GM21717 (cell line): ENCODE measurements around the gene SLC19A1.
"Not testable (repeated sequence)": the region's sequence is repeated elsewhere in the genome, so short reads cannot be mapped to it uniquely, and the experiment has no call there.

Experiments used
- ATAC-seq: cut with Tn5 transposase; IDR thresholded peaks from one replicate; pipeline ENCODE4 v1.9.1; 2021; ENCODE audit warnings: mild to moderate bottlenecking, moderate library complexity; ENCODE audit not compliant: unreplicated experiment

The SLC19A1 gene

GRCh38 chr21:45576838-45577737 lies 34.8 kb upstream of the SLC19A1 start:
- ATAC-seq = no peak

- ATAC-seq = no peak
These were observed 34.0 kb upstream of the SLC19A1 start for GRCh38 chr21:45575993-45576837.

- no peak for ATAC-seq
These were observed 33.2 kb upstream of the SLC19A1 start for GRCh38 chr21:45575304-45575992.

DNA sequence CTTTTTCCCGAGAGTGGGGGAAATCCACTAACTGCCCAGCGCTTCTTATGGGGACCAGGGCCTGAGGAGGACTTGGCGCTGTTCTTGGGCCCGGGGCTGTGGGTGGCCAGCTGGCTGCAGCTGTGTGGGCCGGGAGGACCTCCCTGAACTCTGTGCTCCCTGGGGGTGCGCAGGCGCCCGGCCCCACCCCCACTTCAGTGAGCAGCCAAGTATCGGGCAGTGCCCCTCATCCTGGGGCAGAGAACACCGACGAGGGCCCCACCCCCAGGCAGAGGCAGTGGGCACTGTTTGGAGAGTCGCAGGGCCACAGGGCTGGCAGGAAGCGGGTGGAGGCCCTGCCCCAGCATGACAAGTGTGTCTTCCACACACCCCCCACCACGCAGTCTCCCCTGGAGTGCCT lies 32.5 kb upstream of the SLC19A1 start:
- no peak for ATAC-seq

- ATAC-seq = no peak
These were observed 31.9 kb upstream of the SLC19A1 start for GRCh38 chr21:45574081-45574501.

DNA sequence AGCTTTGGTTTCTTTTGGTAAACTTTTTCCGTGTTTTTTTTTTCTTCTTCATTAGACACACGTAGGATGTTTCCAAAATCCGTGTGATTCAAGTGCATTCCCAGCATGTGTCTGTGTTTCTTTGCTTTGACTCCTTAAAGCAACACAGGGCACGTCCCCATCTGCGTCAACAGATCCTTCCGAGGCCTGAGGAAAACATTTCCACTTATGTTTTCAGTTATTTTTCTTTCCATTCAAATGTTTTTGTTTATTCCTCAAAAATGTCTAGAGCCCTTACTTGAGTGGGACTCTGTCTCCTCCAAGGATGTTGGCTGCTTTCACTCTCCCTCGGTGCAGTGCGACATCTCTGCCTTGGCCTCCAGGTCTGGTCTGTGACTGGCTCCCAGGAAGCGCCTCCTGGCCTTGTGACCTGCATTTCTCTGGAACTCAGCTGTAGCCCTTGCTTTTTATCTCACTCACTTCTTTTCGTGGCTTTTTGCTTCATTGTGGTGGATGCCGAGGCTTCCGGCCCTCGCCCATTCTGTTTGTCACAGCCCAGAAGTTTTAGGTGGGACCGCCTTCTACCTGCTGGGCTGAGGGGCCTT lies 31.3 kb upstream of the SLC19A1 start:
- ATAC-seq = no peak

- no peak for ATAC-seq
These were observed 30.7 kb upstream of the SLC19A1 start for GRCh38 chr21:45572783-45573451.

DNA sequence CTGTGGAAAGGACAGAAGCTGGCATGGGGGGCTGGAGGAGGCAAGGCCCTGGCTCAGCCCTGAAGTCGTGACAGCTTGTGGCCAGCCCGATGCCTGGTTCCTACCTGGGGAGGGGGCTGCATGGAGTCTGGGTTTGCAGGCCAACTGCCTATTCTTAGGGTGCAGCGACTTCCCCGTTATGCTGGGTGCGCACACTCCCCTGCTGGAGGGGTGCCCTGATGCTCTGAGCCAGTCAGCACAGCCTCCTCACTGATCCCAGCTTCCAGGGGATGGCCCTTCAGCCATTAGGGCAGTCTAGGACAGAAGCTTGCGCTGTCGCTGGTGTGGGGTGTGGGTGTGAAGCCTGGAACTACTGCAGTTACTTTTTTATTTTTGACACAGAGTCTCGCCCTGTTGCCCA lies 30.0 kb upstream of the SLC19A1 start:
- no peak for ATAC-seq

DNA sequence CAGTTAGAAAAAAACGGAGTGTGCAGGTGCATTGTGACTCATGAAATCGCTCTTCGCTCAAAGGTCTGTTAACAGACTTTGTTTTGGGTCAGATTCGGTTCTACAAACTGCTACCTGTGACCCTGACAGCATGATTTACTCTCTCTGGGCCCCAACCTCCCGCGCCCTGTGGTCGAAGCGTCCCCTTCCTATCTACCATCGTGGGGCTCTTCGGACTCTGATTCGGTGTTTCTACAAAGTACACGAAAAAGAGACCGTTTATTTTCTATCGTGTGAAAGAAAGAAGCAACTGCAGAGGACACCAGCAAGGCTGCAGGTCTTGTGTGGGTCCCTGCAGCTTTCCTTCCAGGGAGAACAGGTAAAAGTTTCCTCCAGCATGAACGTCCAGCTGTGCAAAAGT lies 29.4 kb upstream of the SLC19A1 start:
- ATAC-seq = no peak

DNA sequence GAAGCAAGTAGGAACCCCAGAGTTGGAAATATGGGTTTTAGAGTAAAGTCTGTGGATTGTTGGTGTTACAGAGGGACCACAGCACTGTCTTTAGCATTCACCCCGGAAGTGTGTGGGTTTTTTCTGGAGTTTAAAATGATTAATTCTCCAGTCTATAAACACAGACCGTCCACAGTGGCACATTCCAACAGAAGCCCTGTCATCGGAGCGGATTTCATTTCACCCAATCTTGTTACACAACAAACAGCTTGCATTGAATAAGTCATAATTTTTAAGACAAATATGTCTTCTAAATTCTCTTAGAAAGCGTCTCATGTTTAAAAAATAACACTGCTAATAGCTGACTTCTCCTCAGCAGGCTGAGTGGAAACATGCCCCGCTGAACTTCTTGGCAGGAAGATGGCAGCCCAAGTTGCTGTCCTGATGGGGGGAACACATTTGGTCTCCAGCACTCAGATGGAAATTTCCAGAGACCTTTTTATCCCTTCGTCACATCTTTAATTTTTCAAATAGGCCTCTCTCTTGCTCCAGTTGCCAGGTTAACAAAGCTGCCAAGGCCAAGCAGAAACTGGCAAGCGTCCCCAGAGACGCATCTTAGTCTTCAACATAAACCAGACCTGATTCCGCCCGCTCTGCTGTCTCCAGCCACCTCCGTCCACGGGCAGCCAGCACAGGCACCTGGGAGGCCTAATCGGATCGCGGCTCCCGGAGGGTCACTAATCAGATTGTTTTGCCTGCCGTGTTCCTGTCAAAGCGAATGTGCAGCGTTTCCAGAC lies 28.8 kb upstream of the SLC19A1 start:
- ATAC-seq = no peak

DNA sequence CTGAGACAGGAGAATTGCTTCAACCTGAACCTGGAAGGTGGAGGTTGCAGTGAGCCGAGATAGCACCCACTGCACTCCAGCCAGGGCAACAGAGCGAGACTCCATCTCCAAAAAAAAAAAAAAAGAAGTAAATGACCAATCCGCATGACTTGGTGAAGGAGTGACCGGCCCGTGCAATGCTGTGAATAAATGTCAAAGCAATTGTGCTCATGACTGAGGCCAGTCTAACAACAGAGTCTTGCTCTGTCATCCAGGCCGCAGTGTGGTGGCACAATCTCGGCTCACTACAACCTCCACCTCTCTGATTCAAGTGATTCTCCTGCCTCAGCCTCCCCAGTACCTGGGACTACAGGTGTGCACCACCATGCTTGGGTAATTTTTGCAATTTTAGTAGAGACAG lies 27.8 kb upstream of the SLC19A1 start:
- no peak for ATAC-seq

GRCh38 chr21:45568383-45568782 lies 26.1 kb upstream of the SLC19A1 start:
- no peak for ATAC-seq

DNA sequence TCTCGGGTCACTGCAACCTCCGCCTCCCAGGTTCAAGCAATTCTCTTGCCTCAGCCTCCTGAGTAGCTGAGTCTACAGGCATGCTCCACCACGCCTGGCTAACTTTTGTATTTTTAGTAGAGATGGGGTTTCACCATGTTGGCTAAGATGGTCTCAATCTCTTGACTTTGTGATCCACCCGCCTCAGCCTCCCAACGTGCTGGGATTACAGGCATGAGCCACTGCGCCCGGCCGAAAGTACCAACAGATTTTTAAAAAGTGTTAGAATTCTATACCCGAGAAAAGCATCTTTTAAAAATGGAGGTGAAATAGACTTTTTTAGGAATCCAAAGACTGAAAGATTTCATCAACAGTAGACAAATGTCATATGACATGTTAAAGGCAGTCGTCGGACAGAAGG lies 21.9 kb upstream of the SLC19A1 start:
- ATAC-seq = not testable (repeated sequence)

- ATAC-seq = no peak
These were observed 20.7 kb upstream of the SLC19A1 start for GRCh38 chr21:45562965-45563364.

- no peak for ATAC-seq
These were observed 20.2 kb upstream of the SLC19A1 start for GRCh38 chr21:45562402-45562801.

DNA sequence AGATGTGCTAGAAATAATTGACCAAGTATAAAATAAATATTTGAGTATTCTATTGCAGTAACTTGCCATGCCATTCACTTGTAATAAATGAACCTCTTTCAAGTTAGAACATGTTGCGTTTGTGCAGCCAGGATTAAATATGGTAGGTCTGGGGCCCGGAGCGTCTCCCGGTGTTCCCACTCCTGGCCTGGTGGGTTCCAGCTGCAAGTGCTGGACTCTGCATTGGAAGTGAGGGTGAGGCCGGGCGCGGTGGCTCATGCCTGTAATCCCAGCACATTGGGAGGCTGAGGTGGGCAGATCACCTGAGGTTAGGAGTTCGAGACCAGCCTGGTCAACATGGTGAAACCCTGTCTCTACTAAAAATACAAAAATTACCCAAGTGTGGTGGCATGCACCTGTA lies 19.0 kb upstream of the SLC19A1 start:
- ATAC-seq = not testable (repeated sequence)

DNA sequence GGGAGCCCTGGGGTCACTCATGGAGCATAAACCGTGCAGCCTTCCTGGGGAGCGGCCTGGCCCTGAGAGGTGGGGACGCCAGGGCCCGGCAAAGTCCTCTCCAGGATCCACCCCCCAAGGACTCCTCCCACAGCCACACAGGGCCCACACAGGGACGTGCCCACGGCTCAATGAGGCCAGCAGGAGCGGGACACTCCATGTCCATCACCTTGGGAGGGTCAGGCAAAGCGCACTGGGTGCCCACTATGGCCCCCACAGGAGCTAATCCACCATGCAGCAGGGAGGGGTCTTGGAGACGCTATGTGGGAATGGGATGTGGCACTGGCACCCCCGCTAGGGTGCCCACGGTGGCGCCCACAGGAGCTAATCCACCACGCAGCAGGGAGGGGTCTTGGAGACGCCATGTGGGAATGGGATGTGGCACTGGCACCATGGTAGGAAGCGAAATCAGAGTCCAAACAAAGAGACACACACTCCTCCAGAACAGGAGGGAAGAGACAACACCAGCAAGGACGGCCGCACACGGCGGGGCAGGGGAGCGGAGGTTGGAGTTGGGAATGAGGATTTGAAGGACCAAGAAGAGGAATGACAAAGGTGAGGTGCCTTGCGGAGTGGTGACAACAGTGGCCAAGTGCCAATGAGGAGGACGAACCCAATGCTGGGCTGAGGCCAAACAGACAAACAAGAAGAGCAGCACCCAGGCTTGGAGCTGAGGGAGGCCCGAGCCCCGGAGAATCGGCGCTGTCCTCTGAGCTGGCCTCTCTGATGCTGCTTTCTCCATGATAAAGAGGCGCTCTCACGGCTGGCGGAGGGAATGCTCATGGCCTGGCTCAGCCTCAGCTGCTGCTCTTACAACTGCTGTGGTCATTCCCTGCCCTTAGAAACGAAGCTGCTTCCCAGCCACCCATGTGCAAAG lies 18.1 kb upstream of the SLC19A1 start:
- ATAC-seq = no peak

GRCh38 chr21:45559216-45560105 lies 17.2 kb upstream of the SLC19A1 start:
- no peak for ATAC-seq
